ENCODE results near the gene EPOP. TPM values are rescaled to one million over a fixed set of nuclear protein-coding genes. Genes with fewer than 3 reads are reported as not detected.
"Not testable (repeated sequence)": the region's sequence is repeated elsewhere in the genome, so short reads cannot be mapped to it uniquely, and the experiment has no call there.

EPOP gene
- total RNA-seq, 1 experiment from 2014 or later = 4.0 TPM

DNA sequence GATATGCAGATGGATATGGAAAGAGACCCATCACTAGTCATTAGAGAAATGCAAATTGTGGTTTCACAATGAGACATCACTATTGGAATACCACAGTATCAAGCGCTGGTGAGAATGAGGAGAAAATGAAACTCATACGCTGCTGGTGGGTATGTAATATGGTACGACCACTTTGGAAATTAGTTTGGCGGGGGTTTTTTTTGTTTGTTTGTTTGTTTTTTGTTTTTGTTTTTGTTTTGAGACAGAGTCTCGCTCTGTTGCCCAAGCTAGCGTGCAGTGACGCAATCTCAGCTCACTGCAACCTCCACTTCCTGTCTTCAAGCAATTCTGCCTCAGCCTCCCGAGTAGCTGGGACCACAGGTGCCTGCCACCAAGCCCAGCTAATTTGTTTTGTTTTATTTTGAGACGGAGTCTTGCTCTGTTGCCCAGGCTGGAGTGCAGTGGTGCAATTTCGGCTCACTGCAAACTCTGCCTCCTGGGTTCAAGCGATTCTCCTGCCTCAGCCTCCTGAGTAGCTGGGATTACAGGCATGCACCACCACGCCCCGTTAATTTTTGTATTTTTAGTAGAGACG lies 49.9 kb downstream of the EPOP start:
- POLR2A ChIA-PET (ENCODE audit: low non-redundant PET); intact Hi-C loops (cut with micrococcal nuclease; ENCODE audit: unreplicated experiment); DNase-seq (ENCODE audit: low spot score); H3K36me3 ChIP-seq (ENCODE audit: insufficient read depth, low read length, poor library complexity, severe bottlenecking); H3K4me3 ChIP-seq (ENCODE audit: low read depth, low read length, poor library complexity, severe bottlenecking); H3K27ac ChIP-seq (ENCODE audit: low read depth, low read length, poor library complexity, severe bottlenecking); H3K9me3 ChIP-seq (ENCODE audit: low read depth, low read length, poor library complexity, severe bottlenecking); H3K4me1 ChIP-seq (ENCODE audit: insufficient read depth, low read length, poor library complexity, severe bottlenecking); H3K27me3 ChIP-seq (replicated peaks; ENCODE audit: insufficient read depth, low read depth, low read length, poor library complexity); BruUV-seq (replicated peaks): not testable (repeated sequence)
- CTCF ChIA-PET = interaction anchor here (0.6 kb wide), 1 partner anchor 17 kb away, joined by 3 read pairs; no protein-coding TSS in a partner anchor

Small RNA genes lying within 50 kb of the gene (microRNA-seq; reads per million reads assigned to microRNA genes)
- gene MIR4726 (1.3 reads per million), gene MIR4734 (0.81 reads per million)

Other genes with a start within 250 kb of the EPOP start
- gene ARHGAP23, start 246.5 kb downstream of the EPOP start, total RNA-seq (2021) = 19.0 and 24.9 TPM in 2 replicates
- 1.6 and 3.5 TPM in 2 replicates for gene SRCIN1, start 69.0 kb downstream of the EPOP start, total RNA-seq (2021)
- 41.4 and 59.5 TPM in 2 replicates for gene MLLT6, start 30.3 kb upstream of the EPOP start, total RNA-seq (2021)
- 6.6 and 8.5 TPM in 2 replicates for gene CISD3, start 55.4 kb upstream of the EPOP start, total RNA-seq (2021)
- 34.4 and 42.0 TPM in 2 replicates for gene PCGF2, start 73.4 kb upstream of the EPOP start, total RNA-seq (2021)
- 217 and 232 TPM in 2 replicates for gene PSMB3, start 77.8 kb upstream of the EPOP start, total RNA-seq (2021)
- gene PIP4K2B, start 124.6 kb upstream of the EPOP start, total RNA-seq (2021) = 28.0 and 35.7 TPM in 2 replicates
- 13.5 and 14.1 TPM in 2 replicates for gene CWC25, start 150.4 kb upstream of the EPOP start, total RNA-seq (2021)
- gene RPL23, start 178.8 kb upstream of the EPOP start, total RNA-seq (2021) = 764 and 879 TPM in 2 replicates
- 76.9 and 78.3 TPM in 2 replicates for gene LASP1, start 195.1 kb upstream of the EPOP start, total RNA-seq (2021)

Data from A673 (cell line).